GM18909 (cell line): Measurements from ENCODE around the gene IZUMO4.

Experiments
- ATAC-seq: cut with Tn5 transposase; IDR thresholded peaks from one replicate; pipeline ENCODE4 v1.9.1; 2021; ENCODE audit warnings: mild to moderate bottlenecking; ENCODE audit not compliant: unreplicated experiment, poor library complexity

IZUMO4 gene

DNA sequence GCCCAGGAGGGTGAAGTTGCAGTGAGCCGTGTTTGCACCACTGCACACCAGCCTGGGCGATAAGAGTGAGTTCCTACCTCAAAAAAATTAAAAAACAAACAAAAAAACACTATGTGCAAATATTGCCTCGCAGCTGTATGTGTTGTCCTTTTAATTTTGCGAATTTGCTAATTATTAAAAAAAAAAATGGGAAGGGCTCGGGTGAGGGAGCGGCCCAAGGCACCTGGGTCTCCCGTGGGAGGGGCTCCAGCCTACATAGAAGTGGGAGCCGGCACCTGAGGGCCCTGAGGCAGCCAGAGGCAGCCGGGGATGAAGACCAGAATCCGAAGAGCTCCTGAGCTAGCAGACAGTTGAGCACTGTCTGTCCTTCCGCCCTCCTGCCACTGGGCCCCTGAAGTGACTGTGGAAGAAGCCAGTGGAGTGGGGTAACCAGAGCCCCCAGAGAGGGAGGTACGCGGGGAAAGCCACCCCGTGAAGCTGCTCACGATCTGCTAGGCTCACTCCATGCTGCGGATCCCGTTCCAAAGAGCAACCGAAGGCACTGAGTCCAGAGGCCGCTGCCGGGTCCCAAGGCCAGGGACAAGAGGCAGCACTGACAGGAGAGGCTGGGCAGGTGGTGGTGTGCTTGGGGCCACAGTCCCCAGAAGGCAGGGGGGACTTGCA is 6.5 kb downstream of the IZUMO4 start:
- ATAC-seq: no peak

DNA sequence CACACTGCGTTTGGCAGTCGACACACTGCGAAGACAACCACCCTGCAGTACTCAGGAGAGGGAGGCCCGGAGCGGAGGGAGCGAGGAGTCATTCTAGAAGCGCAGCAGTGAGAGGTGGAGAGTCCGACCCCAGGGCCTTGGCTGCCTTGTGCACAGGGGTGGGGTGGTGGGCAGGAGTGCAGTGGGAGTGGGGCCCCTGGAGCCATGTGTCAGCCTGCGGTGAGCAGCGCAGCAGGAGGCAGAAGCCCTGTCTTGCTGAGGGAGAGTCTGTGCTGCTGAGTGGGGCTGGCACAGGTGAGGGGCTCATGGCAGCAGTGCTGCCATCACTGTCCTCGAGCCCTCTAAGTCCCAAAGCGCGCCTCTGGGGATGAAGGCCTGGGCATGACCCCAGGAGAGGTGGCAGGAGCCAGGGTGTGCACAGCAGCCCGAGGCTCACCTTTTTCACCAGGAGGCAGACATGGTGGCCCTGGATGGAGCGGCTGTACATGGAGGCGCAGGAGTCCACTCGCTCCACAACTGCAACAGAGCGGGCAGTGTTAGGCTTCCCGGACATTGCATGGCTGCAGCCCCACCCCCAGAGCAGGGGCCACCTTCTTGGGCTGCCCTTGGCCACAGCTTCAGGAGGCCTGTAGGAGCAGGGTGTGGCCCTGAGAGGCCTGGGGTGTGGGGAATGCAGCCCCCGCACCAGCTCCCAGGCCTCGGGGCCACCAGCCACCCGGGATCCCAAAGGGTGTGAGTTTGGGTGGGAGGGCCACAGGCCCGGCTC is 11.7 kb downstream of the IZUMO4 start:
- ATAC-seq: no peak

GRCh38 chr19:2109046-2109864 is 12.5 kb downstream of the IZUMO4 start:
- ATAC-seq: no peak

- ATAC-seq: no peak
These were observed 14.1 kb downstream of the IZUMO4 start for GRCh38 chr19:2110822-2111221.

GRCh38 chr19:2111425-2111824 is 14.7 kb downstream of the IZUMO4 start:
- ATAC-seq: no peak

DNA sequence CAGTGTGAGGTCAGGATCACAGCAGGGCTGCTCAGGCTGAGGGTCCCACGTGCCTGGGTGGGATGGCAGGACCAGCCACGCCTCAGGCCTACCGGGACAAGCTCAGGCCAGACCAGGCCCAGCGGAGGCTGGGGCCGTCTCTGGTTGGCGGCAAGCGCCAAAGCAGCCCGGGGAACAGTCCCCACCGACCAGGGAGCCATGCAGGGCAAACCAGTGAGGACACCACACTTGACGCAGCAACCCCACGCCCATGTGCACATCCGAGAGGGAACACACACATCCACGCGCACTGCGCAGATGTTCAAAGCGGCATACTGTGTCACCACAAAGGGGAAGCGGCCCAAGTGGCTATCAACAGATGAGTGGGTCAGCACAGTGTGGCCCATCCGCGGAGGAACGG is 15.2 kb downstream of the IZUMO4 start:
- ATAC-seq: no peak

DNA sequence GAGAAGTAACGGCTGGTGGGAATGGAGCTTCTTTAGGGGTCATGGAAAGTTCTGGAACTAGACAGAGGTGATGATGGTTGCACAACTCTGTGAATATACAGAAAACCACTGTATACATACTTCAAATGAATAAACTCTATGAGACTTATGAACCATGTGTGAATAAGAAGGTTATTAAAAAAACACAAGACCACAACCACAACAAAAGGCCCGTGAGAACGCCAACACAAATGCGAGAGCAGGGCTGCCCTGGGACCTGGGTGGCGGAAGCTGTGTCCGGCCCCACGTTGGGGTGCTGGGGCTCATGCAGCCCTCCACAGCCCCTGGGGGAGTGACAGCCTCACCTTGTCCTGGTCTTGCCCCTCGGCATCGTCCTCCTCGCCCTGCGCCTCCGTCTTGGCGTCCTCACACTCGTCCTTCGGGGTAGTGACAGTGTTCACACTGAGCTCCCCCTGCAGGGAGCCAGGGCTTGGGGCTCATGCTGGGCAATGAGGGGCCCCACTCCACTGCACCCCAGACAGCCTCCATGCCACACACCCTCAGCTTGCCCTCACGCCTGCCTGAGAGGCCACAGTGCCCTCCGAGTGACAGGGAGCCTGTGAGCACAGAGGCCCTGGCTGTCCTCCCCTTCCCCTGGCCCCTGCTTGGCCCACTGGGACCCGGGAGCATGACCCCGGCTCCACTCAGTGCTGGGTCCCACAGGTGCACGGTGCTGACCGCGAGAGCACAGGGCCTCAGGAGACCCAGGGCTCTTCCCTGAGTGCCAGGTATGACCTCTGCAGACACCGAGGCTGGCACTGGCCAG is 16.0 kb downstream of the IZUMO4 start:
- ATAC-seq: no peak

DNA sequence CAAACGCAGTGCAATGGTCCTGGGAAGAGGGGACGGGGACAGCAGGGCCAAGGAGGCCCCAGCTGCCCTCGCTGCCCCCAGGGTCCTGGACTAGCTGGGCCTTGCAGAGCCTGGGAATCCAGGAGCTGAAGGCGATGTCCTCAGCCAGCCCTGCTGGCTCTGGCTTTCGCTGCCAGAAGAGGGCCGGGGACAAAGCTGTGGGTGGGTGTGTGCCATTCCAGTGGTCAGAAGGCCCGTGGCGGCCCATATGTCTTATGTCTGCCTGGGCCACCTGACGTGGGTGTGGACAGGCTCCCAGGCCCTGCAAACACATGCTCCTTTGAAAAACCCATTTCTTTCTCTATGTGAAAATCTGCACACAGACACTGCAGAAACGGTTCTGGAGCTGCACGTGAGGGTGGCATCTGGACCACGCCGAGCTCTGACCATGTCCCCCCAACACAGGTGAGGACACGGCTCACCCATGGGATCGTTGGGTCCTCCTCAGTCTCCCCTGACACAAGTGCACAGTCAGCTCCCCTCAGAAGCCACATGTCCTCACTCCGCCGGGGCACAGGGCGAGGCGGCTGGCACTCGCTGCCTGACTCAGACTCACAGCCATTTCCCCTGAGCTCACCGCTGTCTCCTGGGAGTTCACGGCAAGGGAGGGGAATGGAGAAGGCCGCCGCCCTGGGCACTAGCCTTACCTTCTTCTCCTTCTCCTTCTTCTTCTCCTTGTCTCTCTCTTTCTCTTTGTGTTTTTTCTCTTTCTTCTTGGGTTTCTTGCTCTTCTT is 16.9 kb downstream of the IZUMO4 start:
- ATAC-seq: no peak

- ATAC-seq: no peak
These were observed 17.5 kb downstream of the IZUMO4 start for GRCh38 chr19:2114218-2114617.

GRCh38 chr19:2114821-2115220 is 18.1 kb downstream of the IZUMO4 start:
- ATAC-seq: no peak

DNA sequence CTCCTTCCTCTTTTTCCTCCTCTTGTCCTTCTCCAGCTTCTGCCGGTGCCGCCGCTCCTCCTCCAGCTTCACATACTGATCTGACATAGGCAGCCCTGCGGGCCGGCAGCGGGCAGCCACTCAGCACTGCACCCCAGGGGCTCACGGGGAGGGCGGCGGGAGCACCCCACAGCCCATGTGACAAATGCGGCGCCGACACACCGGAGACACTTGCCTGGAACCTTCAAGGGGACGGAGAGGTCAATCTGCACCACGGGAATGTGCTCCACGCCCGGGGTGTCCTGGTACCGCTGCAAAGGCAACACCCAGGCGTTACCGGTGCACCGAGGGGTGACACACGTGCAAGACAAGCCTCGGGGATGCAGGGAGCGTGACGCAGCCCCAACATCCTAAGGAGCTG is 18.6 kb downstream of the IZUMO4 start:
- ATAC-seq: no peak

DNA sequence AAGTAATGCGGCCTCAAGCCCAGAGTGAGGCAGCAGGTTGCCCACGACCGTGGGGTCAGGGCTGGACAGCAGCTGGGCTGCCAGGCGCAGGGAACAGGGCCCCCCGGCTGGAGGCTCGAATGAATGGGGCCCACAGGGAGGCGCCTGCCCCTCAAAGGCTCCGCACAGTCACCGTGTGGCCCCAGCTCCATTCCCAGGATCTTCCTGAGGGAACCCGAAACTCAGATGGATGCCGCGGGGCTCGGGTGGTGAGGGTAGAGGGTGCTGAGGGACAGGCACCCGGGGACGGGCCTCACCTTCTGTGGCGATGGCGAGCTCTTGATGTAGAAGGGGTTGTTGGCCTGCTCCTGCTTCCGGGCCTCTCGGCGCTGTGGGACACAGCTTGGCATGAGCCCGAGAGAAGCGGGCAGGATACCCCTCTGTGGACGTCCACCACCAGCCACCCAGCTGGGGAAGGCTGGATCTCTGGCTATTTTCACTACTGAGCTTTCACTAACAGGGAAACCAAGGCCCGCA is 19.3 kb downstream of the IZUMO4 start:
- no peak for ATAC-seq

GRCh38 chr19:2116507-2116906 is 19.8 kb downstream of the IZUMO4 start:
- no peak for ATAC-seq

- ATAC-seq: no peak
These were observed 20.7 kb downstream of the IZUMO4 start for GRCh38 chr19:2117215-2117960.

DNA sequence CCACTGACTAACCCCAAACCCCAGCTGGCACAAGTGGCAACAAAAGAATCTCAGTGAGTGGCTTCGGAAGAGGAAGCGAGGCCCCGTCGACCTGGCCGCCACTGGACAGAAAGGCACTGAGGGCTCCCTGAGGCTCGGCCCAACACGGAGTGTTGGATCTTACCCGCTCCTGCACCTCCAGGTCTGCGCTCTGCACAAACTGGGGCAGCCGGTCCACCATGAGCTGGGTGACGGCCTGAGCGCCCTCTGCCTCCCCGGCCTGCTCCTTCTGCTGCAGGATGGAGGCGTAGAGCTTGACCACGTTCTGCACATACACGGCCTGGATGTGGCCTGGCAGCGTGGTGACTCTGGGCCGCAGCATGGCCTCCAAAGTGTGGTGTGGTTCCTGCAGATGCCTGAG is 21.7 kb downstream of the IZUMO4 start:
- no peak for ATAC-seq

- ATAC-seq: no peak
These were observed 23.4 kb downstream of the IZUMO4 start for GRCh38 chr19:2119921-2120785.

DNA sequence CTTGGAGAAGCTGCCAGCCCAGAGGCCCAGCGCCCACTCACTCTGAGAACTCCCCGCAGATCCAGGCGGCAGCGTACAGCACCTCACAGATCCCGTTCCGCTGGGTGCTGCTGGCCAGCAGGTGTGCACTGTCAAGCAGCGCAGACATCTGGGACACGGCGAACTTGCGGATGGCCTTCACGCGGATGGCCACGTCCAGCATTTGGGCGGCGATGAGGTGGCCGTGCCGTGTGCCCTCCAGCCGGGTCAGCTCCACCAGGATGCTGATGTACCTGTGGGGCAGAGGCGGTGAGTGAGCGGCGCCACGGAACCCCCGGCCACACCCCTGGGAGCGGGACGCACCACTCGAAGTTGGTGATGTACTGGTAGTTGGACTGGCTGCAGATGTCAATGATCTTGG is 24.1 kb downstream of the IZUMO4 start:
- no peak for ATAC-seq
